GM23338 (cell line): ENCODE data around the gene ZGLP1.

Source experiments
- CREB1 ChIP-seq: fragments of 250-450 bp; sonication (Bioruptor Pico); IDR thresholded peaks from 2 replicates; pipeline ENCODE4 v1.5.0; 2020; ENCODE audit warnings: low read depth, mild to moderate bottlenecking, moderate library complexity
- CTCF ChIP-seq, 2 experiments: fragments of 200-600 bp in 1 of 2; sonication (generic) in 1 of 2; conservative IDR thresholded peaks; 2 replicates each; pipeline versions ENCODE4 v1.5.1 to v1.6.1; 2016 to 2017; ENCODE audit warnings: antibody characterized with exemption in 2 of 2, low read depth in 2 of 2, mild to moderate bottlenecking in 2 of 2, moderate library complexity in 1 of 2
- ETS1 ChIP-seq: IDR thresholded peaks from 2 replicates; pipeline ENCODE4 v1.6.1; 2016; ENCODE audit warnings: antibody characterized with exemption
- EZH2 ChIP-seq: fragments of 200-600 bp; sonication (generic); IDR thresholded peaks from one replicate; pipeline ENCODE4 v1.8.0; 2017; ENCODE audit warnings: antibody characterized with exemption, mild to moderate bottlenecking, low read depth; ENCODE audit not compliant: unreplicated experiment
- EZH2phosphoT487 ChIP-seq: fragments of 200-600 bp; sonication (generic); IDR thresholded peaks from one replicate; pipeline ENCODE4 v1.8.1; 2018; ENCODE audit warnings: antibody characterized with exemption; ENCODE audit not compliant: unreplicated experiment
- JUNB ChIP-seq: IDR thresholded peaks from one replicate; pipeline ENCODE4 v1.6.1; 2016; ENCODE audit warnings: antibody characterized with exemption; ENCODE audit not compliant: unreplicated experiment
- NANOG ChIP-seq: IDR thresholded peaks from 2 replicates; pipeline ENCODE4 v1.6.1; 2016; ENCODE audit warnings: antibody characterized with exemption, borderline replicate concordance
- POLR2AphosphoS5 ChIP-seq: IDR thresholded peaks from 2 replicates; pipeline ENCODE4 v1.6.1; 2016; ENCODE audit warnings: antibody characterized with exemption, low read depth
- REST ChIP-seq: IDR thresholded peaks from one replicate; pipeline ENCODE4 v1.6.1; 2018; ENCODE audit warnings: antibody characterized with exemption; ENCODE audit not compliant: unreplicated experiment
- STAT1 ChIP-seq: IDR thresholded peaks from one replicate; pipeline ENCODE4 v1.6.1; 2016; ENCODE audit warnings: antibody characterized with exemption; ENCODE audit not compliant: unreplicated experiment
- ZNF331 ChIP-seq: fragments of 250-450 bp; sonication (Bioruptor Pico); IDR thresholded peaks from 2 replicates; pipeline ENCODE4 v1.5.0; 2020; ENCODE audit warnings: low read depth, mild to moderate bottlenecking, moderate library complexity

- no peak for TF ChIP-seq CTCF (conservative IDR thresholded peaks at IDR 0.05; ENCODE audit: low read depth in 2 of 2)
- no peak for TF ChIP-seq EZH2phosphoT487
- TF ChIP-seq EZH2, result no peak
- TF ChIP-seq POLR2AphosphoS5, result no peak
- no peak for TF ChIP-seq REST
- no peak for TF ChIP-seq ZNF331 (CRISPR knock-in tag)
- no peak for TF ChIP-seq ETS1
- no peak for TF ChIP-seq CREB1 (CRISPR knock-in tag)
- no peak for TF ChIP-seq JUNB
- no peak for TF ChIP-seq NANOG
- TF ChIP-seq STAT1, result no peak
These were observed 22.7 kb upstream of the ZGLP1 start for GRCh38 chr19:10332158-10332964.
